HepG2 (cell line): ENCODE measurements around the gene ZNF714. TPM values are rescaled to one million over a fixed set of nuclear protein-coding genes. Genes with fewer than 3 reads are reported as not detected.

Experiments
- BORCS8-MEF2B ChIP-seq: sonication (generic); formaldehyde crosslinking; IDR thresholded peaks from 2 replicates; pipeline ENCODE4 v1.8.0; 2022; ENCODE audit warnings: mild to moderate bottlenecking, missing genetic modification reagents
- CENPBD1 ChIP-seq: sonication (generic); formaldehyde crosslinking; IDR thresholded peaks from 2 replicates; pipeline ENCODE4 v1.8.0; 2022; ENCODE audit warnings: missing genetic modification reagents, low read depth, mild to moderate bottlenecking, borderline replicate concordance
- CSRNP1 ChIP-seq: sonication (generic); formaldehyde crosslinking; IDR thresholded peaks from 2 replicates; pipeline ENCODE4 v1.8.1; 2023; ENCODE audit warnings: mild to moderate bottlenecking, missing genetic modification reagents
- DMTF1 ChIP-seq: sonication (generic); formaldehyde crosslinking; IDR thresholded peaks from 2 replicates; pipeline ENCODE4 v1.4.0; 2020; ENCODE audit warnings: mild to moderate bottlenecking, missing genetic modification reagents
- FOXC1 ChIP-seq: sonication (generic); formaldehyde crosslinking; IDR thresholded peaks from 2 replicates; pipeline ENCODE4 v1.8.0; 2022; ENCODE audit warnings: mild to moderate bottlenecking, missing genetic modification reagents, borderline replicate concordance
- FOXM1 ChIP-seq: sonication (generic); formaldehyde crosslinking; IDR thresholded peaks from 2 replicates; pipeline ENCODE4 v1.5.0; 2020; ENCODE audit warnings: missing genetic modification reagents
- HNRNPK ChIP-seq: fragments of 200-400 bp; formaldehyde crosslinking; IDR thresholded peaks from 2 replicates; pipeline ENCODE4 v1.6.1; 2018; ENCODE audit warnings: low read length, low read depth, moderate library complexity, mild to moderate bottlenecking; ENCODE audit not compliant: poor library complexity, severe bottlenecking
- KAT7 ChIP-seq: IDR thresholded peaks from 2 replicates; pipeline ENCODE4 v1.6.1; 2018; ENCODE audit warnings: borderline replicate concordance, missing compliant biosample characterization
- MAF1 ChIP-seq: sonication (generic); formaldehyde crosslinking; IDR thresholded peaks from 2 replicates; pipeline ENCODE4 v1.5.0; 2020; ENCODE audit warnings: missing genetic modification reagents, borderline replicate concordance
- MEIS2 ChIP-seq: sonication (generic); formaldehyde crosslinking; IDR thresholded peaks from 2 replicates; pipeline ENCODE4 v1.9.0; 2021; ENCODE audit warnings: mild to moderate bottlenecking, missing genetic modification reagents
- POGZ ChIP-seq: sonication (generic); formaldehyde crosslinking; IDR thresholded peaks from 2 replicates; pipeline ENCODE4 v1.4.0; 2020; ENCODE audit warnings: mild to moderate bottlenecking, missing genetic modification reagents
- RBM39 ChIP-seq: fragments of 200-400 bp; formaldehyde crosslinking; IDR thresholded peaks from one replicate; pipeline ENCODE4 v1.6.1; 2018; ENCODE audit warnings: antibody characterized with exemption, mild to moderate bottlenecking, low read depth, low read length; ENCODE audit not compliant: poor library complexity, severe bottlenecking
- SNAI1 ChIP-seq: sonication (generic); formaldehyde crosslinking; IDR thresholded peaks from 2 replicates; pipeline ENCODE4 v1.5.0; 2020; ENCODE audit warnings: mild to moderate bottlenecking, missing genetic modification reagents, borderline replicate concordance
- SP5 ChIP-seq: IDR thresholded peaks from 2 replicates; pipeline ENCODE4 v1.6.1; 2016; ENCODE audit warnings: low read depth, borderline replicate concordance
- TBP ChIP-seq: sonication (generic); formaldehyde crosslinking; IDR thresholded peaks from 2 replicates; pipeline ENCODE4 v1.5.0; 2020; ENCODE audit warnings: missing genetic modification reagents
- TMF1 ChIP-seq: sonication (generic); formaldehyde crosslinking; IDR thresholded peaks from 2 replicates; pipeline ENCODE4 v1.8.1; 2022; ENCODE audit warnings: low read depth, missing genetic modification reagents
- TSC22D2 ChIP-seq: sonication (generic); formaldehyde crosslinking; IDR thresholded peaks from 2 replicates; pipeline ENCODE4 v1.5.1; 2020; ENCODE audit warnings: missing genetic modification reagents, mild to moderate bottlenecking, borderline replicate concordance
- ZMAT3 ChIP-seq: sonication (generic); formaldehyde crosslinking; conservative IDR thresholded peaks from 2 replicates; pipeline ENCODE4 v1.7.0; 2021; ENCODE audit warnings: missing genetic modification reagents
- ZNF230 ChIP-seq: sonication (generic); formaldehyde crosslinking; IDR thresholded peaks from 2 replicates; pipeline ENCODE4 v1.4.0; 2020; ENCODE audit warnings: mild to moderate bottlenecking, missing genetic modification reagents
- ZNF343 ChIP-seq: sonication (generic); formaldehyde crosslinking; IDR thresholded peaks from 2 replicates; pipeline ENCODE4 v1.4.0; 2020; ENCODE audit warnings: mild to moderate bottlenecking, missing genetic modification reagents
- ZNF580 ChIP-seq: IDR thresholded peaks from 2 replicates; pipeline ENCODE4 v1.6.1; 2016; ENCODE audit warnings: low read depth, borderline replicate concordance
- ZNF598 ChIP-seq: sonication (generic); formaldehyde crosslinking; IDR thresholded peaks from 2 replicates; pipeline ENCODE4 v1.5.1; 2020; ENCODE audit warnings: mild to moderate bottlenecking, missing genetic modification reagents, borderline replicate concordance
- ZNF839 ChIP-seq: sonication (generic); formaldehyde crosslinking; IDR thresholded peaks from 2 replicates; pipeline ENCODE4 v1.4.0; 2020; ENCODE audit warnings: missing genetic modification reagents, mild to moderate bottlenecking, borderline replicate concordance
- polyA plus RNA-seq, 8 experiments: library from polyadenylated mRNA; depleted of rRNA in 3 of 8; stranded (reverse) in 7 of 8; unstranded in 1 of 8; fragments of >200 nt; fragmentation: Illumina TruSeq in 4 of 8; extraction: Trizol in 4 of 8; gene quantifications; 2 replicates each; pipeline versions ENCODE4 v1.2.1 to v1.2.3, GENCODE V29; 2011 to 2016; ENCODE audit warnings: low read depth in 4 of 8, missing spikeins in 1 of 8, mixed read lengths in 1 of 8; ENCODE audit not compliant: insufficient read depth in 1 of 8
- total RNA-seq, 5 experiments: library from RNA; depleted of rRNA; stranded (reverse); fragments of >200 nt; fragmentation: Illumina TruSeq; extraction: Trizol; gene quantifications; 2 replicates each; pipeline ENCODE4 v1.2.3, GENCODE V29; 2016; ENCODE audit warnings: low read depth in 1 of 5
- TF ChIP-seq, protein P1 (sequence below): IDR thresholded peaks from 2 replicates; pipeline ENCODE4 v1.6.1; 2016; ENCODE audit warnings: mild to moderate bottlenecking, missing biosample characterization, missing genetic modification reagents

The ZNF714 gene
- total and polyA plus RNA-seq, 2 of the 13 experiments (the other 11 are each of a cell fraction or from before 2014, with no cell fraction given): 6.7 to 27.8 TPM

DNA sequence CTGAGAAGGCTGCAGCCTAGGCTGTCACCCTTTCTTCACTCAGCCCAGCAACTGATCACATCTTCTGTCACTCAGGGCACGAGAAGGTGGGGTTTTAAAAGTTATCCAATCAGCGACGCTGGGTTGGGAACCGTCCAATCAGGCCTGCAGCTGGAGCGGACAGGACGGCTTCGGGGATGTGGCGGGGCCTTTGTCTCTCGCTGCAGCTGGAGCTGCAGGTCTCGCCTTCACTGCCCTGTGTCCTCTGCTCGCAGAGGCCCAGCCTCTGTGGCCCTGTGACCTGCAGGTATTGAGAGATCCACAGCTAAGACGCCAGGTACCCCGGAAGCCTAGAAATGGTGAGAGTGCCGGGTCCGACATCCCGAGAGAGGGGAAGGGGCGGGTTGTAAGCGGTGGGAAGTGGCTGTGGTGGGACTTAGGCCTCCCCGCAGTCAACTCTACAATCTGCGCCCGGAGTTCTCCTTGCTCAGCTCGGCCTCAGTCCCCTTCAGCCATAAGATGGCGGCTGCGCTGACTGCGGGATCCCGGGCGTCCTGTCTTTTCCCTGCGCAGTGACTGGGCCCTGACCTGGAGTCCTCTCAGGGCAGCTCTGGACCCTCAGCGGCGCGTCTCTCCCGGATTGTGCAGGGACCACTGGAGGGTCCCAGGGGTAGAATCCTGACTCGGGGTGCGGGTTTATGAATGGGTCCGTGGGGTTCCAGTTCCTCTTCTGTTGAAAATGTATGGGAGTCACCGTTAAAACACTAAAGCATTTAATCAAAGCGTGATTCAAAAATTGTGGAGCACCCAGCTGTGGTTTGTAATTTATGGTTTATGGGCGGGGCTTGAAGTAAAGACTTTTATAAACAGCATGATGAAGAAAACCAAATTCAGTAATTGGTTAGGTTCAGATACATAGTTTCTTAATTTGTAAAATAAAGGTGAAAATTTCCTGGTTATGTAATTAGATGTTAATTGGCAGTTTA lies at the start of gene ZNF714 (continued):
- TF ChIP-seq MEIS2 (CRISPR knock-in tag): no peak; the same call in 1 of the 2 replicates
- no peak for TF ChIP-seq MAF1
- TF ChIP-seq ZNF839 (CRISPR knock-in tag): no peak
- TF ChIP-seq SP5: no peak
- no peak for TF ChIP-seq TSC22D2 (CRISPR knock-in tag)
- TF ChIP-seq ZNF343 (CRISPR knock-in tag): no peak
- TF ChIP-seq HNRNPK: no peak
- peak; percentile 41; the same call in 1 of the 2 replicates for TF ChIP-seq ZNF580 (CRISPR knock-in tag)
- TF ChIP-seq TMF1 (CRISPR knock-in tag): no peak
- TF ChIP-seq ZNF230 (CRISPR knock-in tag): peak; percentile 56; the same call in 1 of the 2 replicates
- TF ChIP-seq TBP (CRISPR knock-in tag): no peak
- TF ChIP-seq POGZ (CRISPR knock-in tag): peak; percentile 74
- TF ChIP-seq SNAI1 (CRISPR knock-in tag): no peak
- TF ChIP-seq ZNF598 (CRISPR knock-in tag): 0 out of 2 replicates have a peak, but pooled peaks have one; percentile 17
- TF ChIP-seq ZMAT3 (CRISPR knock-in tag): peak; percentile 49; the same call in 1 of the 2 replicates
- TF ChIP-seq FOXC1 (CRISPR knock-in tag): no peak
- TF ChIP-seq KAT7 (CRISPR knock-in tag): 0 out of 2 replicates have a peak, but pooled peaks have one; percentile 64
- TF ChIP-seq, protein P1, sequence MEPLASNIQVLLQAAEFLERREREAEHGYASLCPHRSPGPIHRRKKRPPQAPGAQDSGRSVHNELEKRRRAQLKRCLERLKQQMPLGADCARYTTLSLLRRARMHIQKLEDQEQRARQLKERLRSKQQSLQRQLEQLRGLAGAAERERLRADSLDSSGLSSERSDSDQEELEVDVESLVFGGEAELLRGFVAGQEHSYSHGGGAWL: 0 out of 2 replicates have a peak, but pooled peaks have one; percentile 38
- no peak for TF ChIP-seq CSRNP1 (CRISPR knock-in tag)
- peak; percentile 42; the same call in 1 of the 2 replicates for TF ChIP-seq BORCS8-MEF2B
- no peak for TF ChIP-seq CENPBD1
- no peak for TF ChIP-seq DMTF1 (CRISPR knock-in tag)
- TF ChIP-seq FOXM1 (CRISPR knock-in tag): no peak
- no peak for TF ChIP-seq RBM39
